ENCODE results near the gene POGLUT3. TPM values are rescaled to one million over a fixed set of nuclear protein-coding genes. Genes with fewer than 3 reads are reported as not detected.

POGLUT3 gene
- total and polyA plus RNA-seq, 9 of the 15 experiments (the other 6 are each of a cell fraction or from before 2014, with no cell fraction given): 4.6 to 29.7 (median 17.8) TPM

GRCh38 chr11:108536783-108537182, 38.6 kb upstream of the POGLUT3 start:
- intact Hi-C loops (cut with micrococcal nuclease): no loop called here
- no peaks in the 10 kb centered on the region for H3K9me1 ChIP-seq (ENCODE audit: control insufficient read depth, insufficient read depth, low read length)
- no peaks in the 10 kb centered on the region for H3K9me3 ChIP-seq (replicated peaks; ENCODE audit: control insufficient read depth, insufficient read depth, low read depth, low read length)
- H2AFZ ChIP-seq (ENCODE audit: low read depth, low read length): no peak overlapping the region
- H3K79me2 ChIP-seq (ENCODE audit: control insufficient read depth, insufficient read depth, low read length): no peaks in the 10 kb centered on the region
- ChIA-PET POLR2A (interaction anchor here (1.7 kb wide), 1 partner anchor 14 kb away, joined by 6 read pairs; no protein-coding TSS in a partner anchor), CTCF (ENCODE audit: low intra/inter-chr PET ratio) (no interaction called here)
- no peak overlapping the region for H3K4me2 ChIP-seq (ENCODE audit: insufficient read depth, low read length)
- H3K36me3 ChIP-seq (ENCODE audit: control insufficient read depth, insufficient read depth, low read length): peaks cover 23% of the 10 kb centered on the region
- no peaks in the 10 kb centered on the region for H3K27me3 ChIP-seq (ENCODE audit: control insufficient read depth in 2 of 2, insufficient read depth in 2 of 2, low read length in 2 of 2)
- no peak overlapping the region for H3K9ac ChIP-seq (ENCODE audit: insufficient read depth in 1 of 2, low read depth in 2 of 2, low read length in 2 of 2)
- no TSS peak for BruUV-seq (replicated peaks)
- H3K27ac ChIP-seq (ENCODE audit: extremely low read depth, low read depth, low read length): no peak overlapping the region
- H4K20me1 ChIP-seq (replicated peaks; ENCODE audit: control insufficient read depth, insufficient read depth, low read length): no peaks in the 10 kb centered on the region
- in situ Hi-C loops (cut with MboI): no loop called here
- DNase-seq (ENCODE audit: extremely low read depth in 1 of 4, low spot score in 3 of 4) (no peak), ATAC-seq (no peak), FAIRE-seq (no peak)
- H3K4me3 ChIP-seq: no peak overlapping the region
- TF ChIP-seq TAF9B (IDR thresholded peaks at IDR 0.05; ENCODE audit: partially characterized antibody): no peak
- TF ChIP-seq ZNF174 (CRISPR knock-in tag; IDR thresholded peaks at IDR 0.05): no peak
- no peak for TF ChIP-seq ETV5 (CRISPR knock-in tag; IDR thresholded peaks at IDR 0.05; ENCODE audit: low read depth)
- TF ChIP-seq PBX2 (CRISPR knock-in tag; IDR thresholded peaks at IDR 0.05; ENCODE audit: low read depth): no peak
- no peak for TF ChIP-seq PBX2 (tag; conservative IDR thresholded peaks at IDR 0.05; ENCODE audit: low read depth)
- TF ChIP-seq MXD1 (CRISPR knock-in tag; IDR thresholded peaks at IDR 0.05; ENCODE audit: borderline replicate concordance, poor library complexity, severe bottlenecking): no peak
- 72% methylated on average over 5 of the region's 5 CpGs for WGBS (ENCODE audit: insufficient coverage, low coverage, missing lambda C conversion rate)
- H3K4me1 ChIP-seq (replicated peaks in 1 of 2; ENCODE audit: control insufficient read depth in 2 of 2, insufficient read depth in 2 of 2, low read length in 2 of 2): peaks cover 0 to 3% of the 10 kb centered on the region in 2 experiments; a peak in 2 of 5 replicates

Data from K562 (cell line).